HepG2 (cell line): Measurements from ENCODE around the gene ACER3. TPM values are rescaled to one million over a fixed set of nuclear protein-coding genes. Genes with fewer than 3 reads are reported as not detected.

Source experiments
- ARNT ChIP-seq: fragments of 450-650 bp; IDR thresholded peaks from 2 replicates; pipeline ENCODE4 v1.6.1; 2017
- CBX1 ChIP-seq: IDR thresholded peaks from one replicate; pipeline ENCODE4 v1.6.1; 2016; ENCODE audit warnings: antibody characterized with exemption, low read depth
- CHCHD3 ChIP-seq: sonication (generic); formaldehyde crosslinking; IDR thresholded peaks from 2 replicates; pipeline ENCODE4 v1.8.0; 2022; ENCODE audit warnings: mild to moderate bottlenecking, missing genetic modification reagents, moderate library complexity
- FOXP1 ChIP-seq, 2 experiments: fragments of 450-650 bp in 1 of 2; IDR thresholded peaks; 2 replicates each; pipeline ENCODE4 v1.6.1; 2017 to 2018; ENCODE audit warnings: antibody characterized with exemption in 1 of 2
- GATAD2A ChIP-seq: IDR thresholded peaks from 2 replicates; pipeline ENCODE4 v1.6.1; 2016
- KDM2A ChIP-seq: sonication (generic); formaldehyde crosslinking; IDR thresholded peaks from 2 replicates; pipeline ENCODE4 v1.4.0; 2020; ENCODE audit warnings: low read depth, missing genetic modification reagents, borderline replicate concordance
- MAFK ChIP-seq, 2 experiments: IDR thresholded peaks in 1 of 2; conservative IDR thresholded peaks in 1 of 2; 2 replicates each; pipeline ENCODE4 v1.6.1; 2011; ENCODE audit warnings: improper control_type of control experiment in 2 of 2, low read length in 2 of 2
- MBD4 ChIP-seq: IDR thresholded peaks from 2 replicates; pipeline ENCODE4 v1.6.1; 2012; ENCODE audit warnings: low read length, inconsistent platforms, borderline replicate concordance
- NFRKB ChIP-seq: fragments of 450-650 bp; IDR thresholded peaks from 2 replicates; pipeline ENCODE4 v1.6.1; 2017
- PAX8 ChIP-seq: sonication (generic); formaldehyde crosslinking; IDR thresholded peaks from 2 replicates; pipeline ENCODE4 v1.8.0; 2022; ENCODE audit warnings: mild to moderate bottlenecking, missing genetic modification reagents, borderline replicate concordance
- RAD51 ChIP-seq: fragments of 450-650 bp; IDR thresholded peaks from 2 replicates; pipeline ENCODE4 v1.6.1; 2016; ENCODE audit warnings: borderline replicate concordance
- SNAI1 ChIP-seq: sonication (generic); formaldehyde crosslinking; IDR thresholded peaks from 2 replicates; pipeline ENCODE4 v1.5.0; 2020; ENCODE audit warnings: mild to moderate bottlenecking, missing genetic modification reagents, borderline replicate concordance
- SPEN ChIP-seq: sonication (generic); formaldehyde crosslinking; IDR thresholded peaks from 2 replicates; pipeline ENCODE4 v1.5.1; 2020; ENCODE audit warnings: low read depth, mild to moderate bottlenecking, missing genetic modification reagents
- TSC22D2 ChIP-seq: sonication (generic); formaldehyde crosslinking; IDR thresholded peaks from 2 replicates; pipeline ENCODE4 v1.5.1; 2020; ENCODE audit warnings: missing genetic modification reagents, mild to moderate bottlenecking, borderline replicate concordance
- YEATS2 ChIP-seq: sonication (generic); formaldehyde crosslinking; IDR thresholded peaks from 2 replicates; pipeline ENCODE4 v1.4.0; 2020; ENCODE audit warnings: missing genetic modification reagents, borderline replicate concordance
- ZBTB20 ChIP-seq: sonication (generic); formaldehyde crosslinking; IDR thresholded peaks from 2 replicates; pipeline ENCODE4 v1.8.1; 2023; ENCODE audit warnings: missing genetic modification reagents, low read depth, mild to moderate bottlenecking, borderline replicate concordance
- ZC3H4 ChIP-seq: sonication (generic); formaldehyde crosslinking; IDR thresholded peaks from 2 replicates; pipeline ENCODE4 v1.4.0; 2020; ENCODE audit warnings: missing genetic modification reagents, borderline replicate concordance
- ZFP82 ChIP-seq: sonication (generic); formaldehyde crosslinking; IDR thresholded peaks from 2 replicates; pipeline ENCODE4 v1.5.1; 2020; ENCODE audit warnings: mild to moderate bottlenecking, missing genetic modification reagents, borderline replicate concordance
- ZNF17 ChIP-seq: sonication (generic); formaldehyde crosslinking; IDR thresholded peaks from 2 replicates; pipeline ENCODE4 v1.5.0; 2020; ENCODE audit warnings: mild to moderate bottlenecking, missing genetic modification reagents
- ZNF296 ChIP-seq: sonication (generic); formaldehyde crosslinking; conservative IDR thresholded peaks from 2 replicates; pipeline ENCODE4 v1.5.0; 2020; ENCODE audit warnings: mild to moderate bottlenecking, missing genetic modification reagents
- ZNF44 ChIP-seq: sonication (generic); formaldehyde crosslinking; IDR thresholded peaks from 2 replicates; pipeline ENCODE4 v1.5.1; 2020; ENCODE audit warnings: mild to moderate bottlenecking, missing genetic modification reagents
- ZNF629 ChIP-seq: sonication (generic); formaldehyde crosslinking; conservative IDR thresholded peaks from 2 replicates; pipeline ENCODE4 v1.5.0; 2020; ENCODE audit warnings: missing genetic modification reagents
- ZNF772 ChIP-seq: sonication (generic); formaldehyde crosslinking; IDR thresholded peaks from 2 replicates; pipeline ENCODE4 v1.5.0; 2020; ENCODE audit warnings: mild to moderate bottlenecking, missing genetic modification reagents
- ZNF775 ChIP-seq: sonication (generic); formaldehyde crosslinking; IDR thresholded peaks from 2 replicates; pipeline ENCODE4 v1.4.0; 2020; ENCODE audit warnings: missing genetic modification reagents, mild to moderate bottlenecking, moderate library complexity, borderline replicate concordance
- polyA plus RNA-seq, 8 experiments: library from polyadenylated mRNA; depleted of rRNA in 3 of 8; stranded (reverse) in 7 of 8; unstranded in 1 of 8; fragments of >200 nt; fragmentation: Illumina TruSeq in 4 of 8; extraction: Trizol in 4 of 8; gene quantifications; 2 replicates each; pipeline versions ENCODE4 v1.2.1 to v1.2.3, GENCODE V29; 2011 to 2016; ENCODE audit warnings: low read depth in 4 of 8, missing spikeins in 1 of 8, mixed read lengths in 1 of 8; ENCODE audit not compliant: insufficient read depth in 1 of 8
- total RNA-seq, 5 experiments: library from RNA; depleted of rRNA; stranded (reverse); fragments of >200 nt; fragmentation: Illumina TruSeq; extraction: Trizol; gene quantifications; 2 replicates each; pipeline ENCODE4 v1.2.3, GENCODE V29; 2016; ENCODE audit warnings: low read depth in 1 of 5
- TF ChIP-seq, protein P1 (sequence below): sonication (generic); formaldehyde crosslinking; IDR thresholded peaks from 2 replicates; pipeline ENCODE4 v1.4.0; 2020; ENCODE audit warnings: missing genetic modification reagents, low read depth, mild to moderate bottlenecking, borderline replicate concordance
- TF ChIP-seq, protein P2 (sequence below): sonication (generic); formaldehyde crosslinking; IDR thresholded peaks from 2 replicates; pipeline ENCODE4 v1.8.1; 2023; ENCODE audit warnings: mild to moderate bottlenecking, missing genetic modification reagents, borderline replicate concordance
- TF ChIP-seq, protein P3 (sequence below): sonication (generic); formaldehyde crosslinking; IDR thresholded peaks from 2 replicates; pipeline ENCODE4 v1.4.0; 2020; ENCODE audit warnings: missing genetic modification reagents
- TF ChIP-seq, protein P4 (sequence below): sonication (generic); formaldehyde crosslinking; IDR thresholded peaks from 2 replicates; pipeline ENCODE4 v1.4.0; 2020; ENCODE audit warnings: mild to moderate bottlenecking, missing genetic modification reagents, borderline replicate concordance
- TF ChIP-seq, protein P5 (sequence below): sonication (generic); formaldehyde crosslinking; IDR thresholded peaks from 2 replicates; pipeline ENCODE4 v1.5.0; 2020; ENCODE audit warnings: missing genetic modification reagents, mild to moderate bottlenecking, borderline replicate concordance

Gene ACER3
- total and polyA plus RNA-seq, 2 of the 13 experiments (the other 11 are each of a cell fraction or from before 2014, with no cell fraction given), result 6.0 to 9.8 TPM

DNA sequence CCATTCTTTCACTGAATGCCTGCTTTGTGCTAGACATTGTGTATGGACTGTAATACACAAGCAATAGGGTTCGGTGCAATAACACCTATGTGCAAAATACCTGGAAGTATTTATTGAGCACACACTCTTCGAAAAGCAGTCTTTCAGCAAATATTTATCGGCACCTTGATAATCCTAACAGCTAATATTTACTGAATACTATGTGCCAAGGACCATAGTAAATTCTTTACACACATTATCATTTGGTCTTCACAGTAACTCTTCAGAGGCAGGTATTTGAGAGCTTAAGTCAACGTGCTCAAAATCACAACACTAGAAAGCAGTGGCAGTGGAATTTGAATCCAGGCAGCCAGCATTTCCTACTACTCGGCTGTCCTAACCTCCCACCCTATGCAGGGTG lies 175.7 kb downstream of the ACER3 start (continued):
- no peak for TF ChIP-seq ZNF772 (CRISPR knock-in tag)
- TF ChIP-seq ZNF775 (CRISPR knock-in tag), result no peak
- TF ChIP-seq, protein P1, sequence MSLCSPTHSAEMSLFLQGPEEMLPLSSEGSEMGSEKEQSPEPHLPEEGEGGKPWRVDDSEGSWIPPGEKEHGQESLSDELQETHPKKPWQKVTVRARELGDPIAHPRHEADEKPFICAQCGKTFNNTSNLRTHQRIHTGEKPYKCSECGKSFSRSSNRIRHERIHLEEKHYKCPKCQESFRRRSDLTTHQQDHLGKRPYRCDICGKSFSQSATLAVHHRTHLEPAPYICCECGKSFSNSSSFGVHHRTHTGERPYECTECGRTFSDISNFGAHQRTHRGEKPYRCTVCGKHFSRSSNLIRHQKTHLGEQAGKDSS, result no peak
- TF ChIP-seq ZNF296 (CRISPR knock-in tag), result no peak
- TF ChIP-seq SNAI1 (CRISPR knock-in tag), result no peak
- TF ChIP-seq ZC3H4 (CRISPR knock-in tag), result no peak
- peak; percentile 65 for TF ChIP-seq GATAD2A (CRISPR knock-in tag)
- TF ChIP-seq MAFK (conservative IDR thresholded peaks at IDR 0.05 in 1 of 2, IDR thresholded peaks at IDR 0.05 in 1 of 2; ENCODE audit: low read length in 2 of 2), result no peak
- TF ChIP-seq, protein P2, sequence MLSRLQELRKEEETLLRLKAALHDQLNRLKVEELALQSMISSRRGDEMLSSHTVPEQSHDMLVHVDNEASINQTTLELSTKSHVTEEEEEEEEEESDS (CRISPR knock-in tag), result no peak
- TF ChIP-seq CBX1, result no peak
- TF ChIP-seq, protein P3, sequence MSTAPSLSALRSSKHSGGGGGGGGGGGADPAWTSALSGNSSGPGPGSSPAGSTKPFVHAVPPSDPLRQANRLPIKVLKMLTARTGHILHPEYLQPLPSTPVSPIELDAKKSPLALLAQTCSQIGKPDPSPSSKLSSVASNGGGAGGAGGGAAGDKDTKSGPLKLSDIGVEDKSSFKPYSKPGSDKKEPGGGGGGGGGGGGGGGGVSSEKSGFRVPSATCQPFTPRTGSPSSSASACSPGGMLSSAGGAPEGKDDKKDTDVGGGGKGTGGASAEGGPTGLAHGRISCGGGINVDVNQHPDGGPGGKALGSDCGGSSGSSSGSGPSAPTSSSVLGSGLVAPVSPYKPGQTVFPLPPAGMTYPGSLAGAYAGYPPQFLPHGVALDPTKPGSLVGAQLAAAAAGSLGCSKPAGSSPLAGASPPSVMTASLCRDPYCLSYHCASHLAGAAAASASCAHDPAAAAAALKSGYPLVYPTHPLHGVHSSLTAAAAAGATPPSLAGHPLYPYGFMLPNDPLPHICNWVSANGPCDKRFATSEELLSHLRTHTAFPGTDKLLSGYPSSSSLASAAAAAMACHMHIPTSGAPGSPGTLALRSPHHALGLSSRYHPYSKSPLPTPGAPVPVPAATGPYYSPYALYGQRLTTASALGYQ, result peak; percentile 99
- no peak for TF ChIP-seq ZNF629 (CRISPR knock-in tag)
- no peak for TF ChIP-seq ZFP82 (CRISPR knock-in tag)
- no peak for TF ChIP-seq TSC22D2 (CRISPR knock-in tag)
- no peak; the same call in 1 of the 2 replicates for TF ChIP-seq ZBTB20 (CRISPR knock-in tag)
- TF ChIP-seq NFRKB, result no peak
- no peak for TF ChIP-seq YEATS2 (CRISPR knock-in tag)
- TF ChIP-seq, protein P4, sequence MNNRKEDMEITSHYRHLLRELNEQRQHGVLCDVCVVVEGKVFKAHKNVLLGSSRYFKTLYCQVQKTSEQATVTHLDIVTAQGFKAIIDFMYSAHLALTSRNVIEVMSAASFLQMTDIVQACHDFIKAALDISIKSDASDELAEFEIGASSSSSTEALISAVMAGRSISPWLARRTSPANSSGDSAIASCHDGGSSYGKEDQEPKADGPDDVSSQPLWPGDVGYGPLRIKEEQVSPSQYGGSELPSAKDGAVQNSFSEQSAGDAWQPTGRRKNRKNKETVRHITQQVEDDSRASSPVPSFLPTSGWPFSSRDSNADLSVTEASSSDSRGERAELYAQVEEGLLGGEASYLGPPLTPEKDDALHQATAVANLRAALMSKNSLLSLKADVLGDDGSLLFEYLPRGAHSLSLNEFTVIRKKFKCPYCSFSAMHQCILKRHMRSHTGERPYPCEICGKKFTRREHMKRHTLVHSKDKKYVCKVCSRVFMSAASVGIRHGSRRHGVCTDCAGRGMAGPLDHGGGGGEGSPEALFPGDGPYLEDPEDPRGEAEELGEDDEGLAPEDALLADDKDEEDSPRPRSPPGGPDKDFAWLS (CRISPR knock-in tag), result no peak
- TF ChIP-seq ARNT, result no peak
- no peak for TF ChIP-seq ZNF17 (CRISPR knock-in tag)
- TF ChIP-seq RAD51, result no peak
- TF ChIP-seq ZNF44 (CRISPR knock-in tag), result no peak
- peak; percentile 82; the same call in 1 of the 2 replicates for TF ChIP-seq MBD4
- TF ChIP-seq, protein P5, sequence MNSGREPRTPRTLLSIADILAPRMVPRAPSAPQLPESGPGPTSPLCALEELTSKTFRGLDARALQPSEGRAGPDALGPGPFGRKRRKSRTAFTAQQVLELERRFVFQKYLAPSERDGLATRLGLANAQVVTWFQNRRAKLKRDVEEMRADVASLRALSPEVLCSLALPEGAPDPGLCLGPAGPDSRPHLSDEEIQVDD (CRISPR knock-in tag), result no peak
- 0 out of 2 replicates have a peak, but pooled peaks have one; percentile 46 for TF ChIP-seq FOXP1 (IDR thresholded peaks at IDR 0.05)
- TF ChIP-seq FOXP1 (CRISPR knock-in tag; IDR thresholded peaks at IDR 0.05), result peak; percentile 86
- TF ChIP-seq PAX8 (CRISPR knock-in tag), result no peak
- TF ChIP-seq SPEN (CRISPR knock-in tag), result no peak
- TF ChIP-seq KDM2A (CRISPR knock-in tag), result no peak
- no peak for TF ChIP-seq CHCHD3
